Kidney epithelial cell (primary cell): ENCODE measurements around the gene DLG2. TPM values are rescaled to one million over a fixed set of nuclear protein-coding genes. Genes with fewer than 3 reads are reported as not detected.
A peak's percentile ranks its signal among the peaks of the same experiment; 100 is the strongest.

ENCODE experiments used
- DNase-seq: peaks from one replicate; pipeline ENCODE4 v3.0.0-alpha.2; 2010; ENCODE audit warnings: low read depth
- H3K27me3 ChIP-seq: 2 replicates; pipeline ENCODE4 v1.6.0; 2011; ENCODE audit warnings: low read length; ENCODE audit not compliant: control insufficient read depth, insufficient read depth
- H3K36me3 ChIP-seq: 2 replicates; pipeline ENCODE4 v1.5.1; 2011; ENCODE audit warnings: low read length; ENCODE audit not compliant: control insufficient read depth, insufficient read depth
- H3K4me3 ChIP-seq: 2 replicates; pipeline ENCODE4 v1.5.1; 2011; ENCODE audit warnings: low read depth, mild to moderate bottlenecking, control low read depth, low read length
- CTCF ChIP-seq: IDR thresholded peaks from 2 replicates; pipeline ENCODE4 v1.5.1; 2011; ENCODE audit warnings: mild to moderate bottlenecking, moderate library complexity, low read length, control low read depth, inconsistent platforms; ENCODE audit not compliant: insufficient read depth, poor library complexity, severe bottlenecking
- total RNA-seq: library from RNA; depleted of rRNA; stranded (reverse); fragments of >200 nt; gene quantifications from 2 replicates; pipeline ENCODE4 v1.2.3, GENCODE V29; 2015

DLG2 gene
- total RNA-seq, 1 donor from 2014 or later, result 0.75 TPM

- Histone ChIP-seq H3K4me3 (no peak overlapping the region), H3K27me3 (no peaks in the 10 kb centered on the region), H3K36me3 (no peaks in the 10 kb centered on the region)
- TF ChIP-seq CTCF, result no peak
- no peak for DNase-seq
Observed at GRCh38 chr11:85029964-85030363, 597.2 kb downstream of the DLG2 start.

GRCh38 chr11:85028329-85029101 is 598.6 kb downstream of the DLG2 start:
- TF ChIP-seq CTCF, result no peak
- Histone ChIP-seq H3K4me3 (no peak overlapping the region), H3K36me3 (no peaks in the 10 kb centered on the region), H3K27me3 (no peaks in the 10 kb centered on the region)
- DNase-seq, result no peak

DNA sequence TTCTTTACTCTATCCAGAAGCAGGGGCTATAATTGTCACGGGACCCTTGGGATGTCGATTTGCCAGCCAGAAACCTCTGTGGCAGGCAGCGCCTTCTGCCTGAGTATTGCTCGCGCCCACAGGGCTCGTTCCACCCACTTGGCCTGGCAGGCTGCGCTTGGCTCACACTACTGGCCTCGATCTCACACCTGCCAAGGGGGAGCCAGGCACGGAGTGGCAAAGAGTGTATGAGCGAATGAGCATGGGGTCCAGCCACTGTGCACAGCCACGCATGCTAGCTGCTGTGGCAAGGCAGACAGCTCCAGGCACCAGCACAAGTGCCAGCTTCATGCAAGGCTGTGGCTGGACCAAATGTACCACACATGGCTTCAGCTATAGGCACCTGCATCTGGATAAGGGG is 599.8 kb downstream of the DLG2 start:
- Histone ChIP-seq H3K36me3 (no peaks in the 10 kb centered on the region), H3K27me3 (no peaks in the 10 kb centered on the region), H3K4me3 (no peak overlapping the region)
- no peak for DNase-seq
- no peak for TF ChIP-seq CTCF

- TF ChIP-seq CTCF, result no peak
- no peak for DNase-seq
- Histone ChIP-seq H3K4me3 (no peak overlapping the region), H3K27me3 (no peaks in the 10 kb centered on the region), H3K36me3 (no peaks in the 10 kb centered on the region)
Observed at GRCh38 chr11:85021058-85021457, 606.1 kb downstream of the DLG2 start.

DNA sequence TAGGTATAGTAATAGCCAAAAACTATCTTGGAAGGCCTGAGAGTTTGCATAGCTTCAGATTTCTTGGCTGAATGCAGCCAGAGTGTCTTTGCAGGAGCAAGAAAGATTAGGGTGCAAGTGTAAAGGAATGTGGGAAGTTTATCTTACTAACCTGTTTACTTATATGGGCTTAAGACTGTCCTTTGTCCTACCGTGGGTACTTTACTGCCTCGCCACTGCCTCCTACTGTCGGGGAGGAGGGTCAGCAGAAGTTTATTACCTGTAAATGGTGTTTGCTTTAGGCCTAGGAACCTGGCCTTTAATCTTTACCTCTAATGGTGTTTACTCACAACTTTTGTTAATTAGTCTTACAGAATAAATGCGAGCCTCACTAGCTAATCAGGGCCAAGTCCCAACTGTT is 633.8 kb downstream of the DLG2 start:
- no peaks in the 10 kb centered on the region for H3K27me3 ChIP-seq
- H3K36me3 ChIP-seq, result no peaks in the 10 kb centered on the region
- no peak for DNase-seq

More for the DNA sequence above, 633.8 kb downstream of the DLG2 start:
- peak; percentile 33 for TF ChIP-seq CTCF
- no peak overlapping the region for H3K4me3 ChIP-seq
